ENCODE measurements around the gene CNRIP1.
A peak's percentile ranks its signal among the peaks of the same experiment; 100 is the strongest.

Gene CNRIP1

DNA sequence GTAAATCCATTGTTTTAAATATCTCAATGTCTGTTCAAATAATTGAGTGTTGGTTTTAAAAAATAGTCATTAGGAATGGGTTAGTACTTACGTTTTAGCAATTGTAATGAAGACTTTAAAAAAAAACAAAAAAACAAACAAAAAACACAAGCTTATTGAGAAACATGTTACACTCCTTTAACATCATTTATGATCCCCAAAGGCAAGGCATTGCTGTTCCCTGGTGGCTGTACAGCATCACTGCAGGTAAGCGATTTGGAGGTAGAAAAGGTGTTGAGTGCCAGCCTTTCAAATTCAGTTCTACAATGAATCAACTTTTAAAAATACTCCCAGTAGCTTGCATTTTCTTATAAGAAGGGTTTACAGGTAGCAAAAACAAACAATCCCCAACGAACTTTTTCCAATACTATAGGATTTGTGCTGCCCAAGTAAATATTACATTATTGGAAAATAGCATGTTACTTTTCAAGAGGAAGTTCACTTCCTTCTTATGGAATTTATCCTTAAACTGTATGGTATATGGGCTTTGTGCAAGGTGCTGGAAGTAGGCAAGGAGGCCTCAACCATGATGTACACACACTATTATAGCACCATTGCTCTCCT is 27.5 kb downstream of the CNRIP1 start:
- DNase-seq (ENCODE audit: low read depth) = peak; percentile 36

- no peak for DNase-seq (ENCODE audit: low read depth)
Observed at GRCh38 chr2:68291314-68291713, 28.4 kb downstream of the CNRIP1 start.

DNA sequence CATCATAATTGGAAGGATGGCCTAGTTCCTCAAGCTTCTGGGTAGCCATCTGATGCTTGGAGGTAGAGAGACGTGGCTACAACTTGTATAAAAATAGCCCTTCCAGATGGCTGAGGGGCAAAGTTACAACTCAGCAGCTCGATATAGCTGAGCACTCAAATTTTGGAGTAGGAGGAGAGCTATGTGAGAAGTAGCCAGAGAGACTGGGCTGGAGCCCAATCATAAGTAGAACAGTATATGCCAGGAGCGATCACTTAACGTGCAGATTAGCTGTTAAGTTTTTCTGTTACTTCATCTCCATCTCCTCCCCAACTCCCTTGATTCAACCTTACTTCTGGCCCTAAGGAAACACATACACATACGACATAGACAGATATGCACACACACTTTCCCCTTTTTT is 28.8 kb downstream of the CNRIP1 start:
- no peak for DNase-seq (ENCODE audit: low read depth)

DNA sequence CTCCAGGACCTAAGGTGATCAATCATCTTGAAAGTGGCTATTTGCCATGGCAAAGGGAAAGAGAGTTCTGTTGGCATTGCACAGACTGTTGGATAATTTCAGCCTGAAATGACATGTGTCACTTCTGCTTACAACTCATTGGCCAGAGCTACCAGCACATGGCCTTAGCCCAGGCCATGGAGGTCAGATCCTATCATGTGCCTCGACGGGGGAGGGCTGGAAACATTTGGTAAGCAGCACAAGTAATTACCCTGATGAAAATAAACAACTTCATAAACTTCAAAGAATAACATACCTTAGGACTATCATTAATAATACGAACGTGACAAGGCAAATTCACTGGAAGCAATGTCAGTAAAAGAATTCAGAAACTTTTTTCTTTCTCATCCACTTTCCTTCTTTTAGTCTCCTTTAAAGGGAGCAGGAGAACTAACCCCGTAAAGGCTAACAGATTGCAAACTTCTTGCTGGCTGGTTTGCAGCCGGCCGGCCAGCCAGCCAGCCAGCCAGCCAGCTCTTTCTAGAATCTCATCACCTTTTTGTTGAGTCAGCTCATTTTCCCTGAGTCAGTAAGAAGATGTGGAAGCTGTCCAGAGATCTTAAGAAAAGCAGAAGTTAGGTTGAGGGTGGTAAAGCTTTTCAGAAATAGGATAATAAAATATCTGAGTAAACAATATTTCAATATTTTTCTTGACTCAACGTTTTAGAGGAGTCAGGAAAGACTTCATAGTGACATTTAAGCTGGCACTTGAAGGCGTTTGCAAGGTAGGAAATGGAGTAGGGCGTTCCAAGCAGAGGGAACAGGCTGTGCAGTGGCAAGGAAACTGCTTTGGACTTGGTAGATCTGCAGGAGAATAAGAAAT is 31.9 kb downstream of the CNRIP1 start:
- DNase-seq (ENCODE audit: low read depth) = peak; percentile 57

DNA sequence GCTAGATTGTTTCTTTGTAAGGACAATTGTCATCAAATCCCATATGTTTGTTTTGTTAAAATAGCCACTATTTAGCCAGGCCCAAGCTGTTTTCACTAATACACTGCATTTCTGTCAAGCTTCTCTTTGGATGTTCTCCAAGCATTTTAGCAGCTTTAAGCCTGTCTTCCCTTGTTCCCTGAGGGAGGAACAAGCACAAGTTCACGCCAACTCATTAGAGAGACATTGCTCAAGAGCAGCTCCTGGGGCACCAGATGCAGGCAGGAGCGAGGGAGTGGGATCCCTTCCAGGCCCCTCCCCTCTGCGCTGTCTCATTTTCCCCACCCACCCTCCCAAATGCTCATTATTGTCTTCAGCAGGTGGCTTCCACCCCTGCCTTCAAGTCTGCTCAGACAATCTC is 34.9 kb downstream of the CNRIP1 start:
- peak; percentile 28 for DNase-seq (ENCODE audit: low read depth)

DNA sequence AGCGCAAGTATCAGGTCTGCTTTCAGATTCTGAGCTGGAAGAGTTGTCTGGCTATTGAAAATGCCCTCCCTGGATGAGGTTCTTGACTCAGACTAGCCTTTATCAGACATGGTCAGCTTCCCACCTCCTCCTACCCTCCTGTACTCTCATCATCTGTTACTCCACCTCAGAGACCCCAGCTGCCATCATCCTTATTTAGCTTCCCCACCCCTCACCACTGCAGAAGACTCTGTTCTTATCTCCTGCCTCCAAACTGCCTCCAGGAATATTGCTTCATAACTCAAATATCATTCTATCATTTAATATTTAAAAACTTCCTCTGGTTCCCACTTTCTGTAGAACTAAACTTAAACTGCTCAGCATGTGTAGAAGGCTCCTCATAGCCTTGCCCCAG is 36.3 kb downstream of the CNRIP1 start:
- no peak for DNase-seq (ENCODE audit: low read depth)

DNA sequence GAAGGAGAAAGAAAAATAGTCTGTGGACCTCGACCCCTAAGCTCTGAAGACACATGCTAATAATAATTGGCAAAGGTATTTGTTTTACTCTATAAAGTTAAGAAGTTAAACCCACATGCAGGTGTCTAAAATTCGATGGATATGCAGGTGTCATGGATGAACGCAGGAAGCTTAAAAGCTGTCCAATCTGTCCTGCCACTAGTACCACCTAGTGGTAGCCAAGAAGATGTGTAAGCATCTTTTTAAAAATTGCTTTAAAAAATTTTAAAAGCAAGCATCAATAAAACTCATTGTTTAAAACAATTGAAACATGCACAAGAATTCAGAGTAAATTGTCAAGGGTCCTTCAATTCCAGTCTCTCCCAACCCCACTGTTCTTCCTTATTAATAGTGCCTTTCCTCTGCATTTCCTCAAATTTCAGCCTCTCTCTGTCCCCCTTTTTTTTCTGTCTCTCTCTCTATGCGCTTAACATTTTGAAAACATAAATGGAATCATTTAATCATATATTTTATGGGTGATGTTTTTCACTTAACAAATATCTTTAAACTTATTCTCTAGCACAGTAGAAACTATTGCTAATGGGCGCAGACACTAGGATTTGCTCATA is 36.8 kb downstream of the CNRIP1 start:
- DNase-seq (ENCODE audit: low read depth) = peak; percentile 52

DNA sequence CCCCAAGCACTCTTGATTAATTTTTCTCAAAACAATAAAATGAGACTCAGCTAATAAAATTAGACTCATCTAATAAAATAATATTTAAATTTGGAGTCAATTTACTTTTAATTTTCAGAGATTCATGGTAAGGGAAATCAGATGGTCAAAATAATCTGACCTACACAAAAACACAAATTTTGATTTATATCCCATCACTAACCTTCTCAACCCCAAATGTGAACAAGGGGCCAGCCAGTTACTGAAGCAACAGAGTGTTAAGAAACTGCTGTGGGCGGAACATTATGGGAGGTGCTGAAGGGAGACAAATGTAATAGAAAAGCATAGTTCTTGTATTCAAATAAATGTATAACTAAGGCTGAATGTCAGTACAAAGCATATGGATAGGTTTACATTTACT is 39.0 kb downstream of the CNRIP1 start:
- no peak for DNase-seq (ENCODE audit: low read depth)

DNA sequence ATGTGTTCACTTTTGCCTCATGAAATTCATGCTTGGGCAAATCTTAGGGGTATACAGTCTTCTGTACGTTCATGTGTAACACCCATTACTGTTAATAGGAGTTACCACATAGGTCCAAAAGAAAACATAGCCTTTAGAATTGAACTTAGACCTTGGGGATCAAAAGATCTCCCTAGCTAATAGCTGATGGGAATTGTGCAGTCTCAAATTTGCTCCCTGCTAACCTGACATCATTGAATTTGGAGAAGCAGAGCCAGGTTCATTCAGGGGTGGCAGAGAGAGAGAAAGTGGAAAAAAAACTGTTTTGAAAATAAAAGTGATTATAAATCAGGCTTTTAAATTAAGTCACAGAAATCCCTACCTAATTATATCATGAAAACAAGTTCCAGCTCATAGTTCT is 39.4 kb downstream of the CNRIP1 start:
- no peak for DNase-seq (ENCODE audit: low read depth)

GRCh38 chr2:68279691-68280090 is 40.1 kb downstream of the CNRIP1 start:
- no peak for DNase-seq (ENCODE audit: low read depth)

DNA sequence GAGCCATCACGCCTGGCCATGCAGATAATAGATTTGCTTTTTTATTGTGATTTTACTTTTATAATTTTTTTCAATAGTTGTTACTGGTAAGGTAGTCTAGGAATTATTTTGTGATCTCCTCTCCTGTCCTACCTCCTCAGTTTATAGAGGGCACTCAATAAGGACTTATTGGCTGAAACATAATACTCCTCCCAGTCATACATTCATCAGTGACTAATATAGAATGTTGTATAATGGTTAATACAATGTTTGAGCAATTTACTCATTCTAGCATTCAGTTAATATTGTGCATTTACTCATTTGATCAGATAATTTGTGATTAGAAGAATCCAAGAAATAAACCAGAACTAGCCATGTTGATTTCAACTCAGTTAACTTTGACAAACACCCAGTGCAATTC is 41.6 kb downstream of the CNRIP1 start:
- DNase-seq (ENCODE audit: low read depth) = no peak

GRCh38 chr2:68274022-68274421 is 45.7 kb downstream of the CNRIP1 start:
- no peak for DNase-seq (ENCODE audit: low read depth)

DNA sequence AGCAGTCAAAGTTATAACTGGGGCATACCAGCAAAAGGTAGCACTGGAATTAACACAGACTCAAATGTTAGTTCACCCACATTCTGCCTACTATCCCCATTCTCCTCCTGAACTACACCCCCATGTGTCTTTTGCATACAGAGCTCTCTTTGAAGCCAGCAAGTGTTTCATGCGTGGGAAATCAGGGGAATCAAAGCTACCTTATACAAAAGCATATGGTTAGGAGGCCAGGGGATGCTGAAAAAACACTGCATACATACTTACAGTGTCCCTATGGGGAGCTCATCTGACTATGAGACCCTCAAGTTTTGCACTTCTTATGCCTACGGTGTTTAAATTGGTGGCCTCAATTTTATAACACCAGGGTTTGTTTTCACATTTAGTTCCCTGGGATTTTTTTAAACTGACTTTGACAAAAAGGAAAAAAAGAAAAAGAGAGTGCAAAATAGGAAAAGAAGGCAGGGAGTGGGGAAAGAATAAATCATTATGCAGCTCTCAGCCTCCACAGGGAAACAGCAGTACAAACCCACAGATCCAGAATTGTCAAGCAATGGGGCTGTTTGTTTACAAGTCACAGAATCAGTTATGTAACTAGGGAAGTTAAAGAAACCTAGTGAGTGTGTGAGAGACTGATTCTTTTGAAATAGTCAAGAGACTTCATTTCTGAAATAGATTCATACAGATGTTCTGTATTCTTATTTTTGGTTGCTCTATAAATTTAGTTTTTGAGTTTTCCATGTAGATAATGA is 47.3 kb downstream of the CNRIP1 start:
- no peak for DNase-seq (ENCODE audit: low read depth)

DNA sequence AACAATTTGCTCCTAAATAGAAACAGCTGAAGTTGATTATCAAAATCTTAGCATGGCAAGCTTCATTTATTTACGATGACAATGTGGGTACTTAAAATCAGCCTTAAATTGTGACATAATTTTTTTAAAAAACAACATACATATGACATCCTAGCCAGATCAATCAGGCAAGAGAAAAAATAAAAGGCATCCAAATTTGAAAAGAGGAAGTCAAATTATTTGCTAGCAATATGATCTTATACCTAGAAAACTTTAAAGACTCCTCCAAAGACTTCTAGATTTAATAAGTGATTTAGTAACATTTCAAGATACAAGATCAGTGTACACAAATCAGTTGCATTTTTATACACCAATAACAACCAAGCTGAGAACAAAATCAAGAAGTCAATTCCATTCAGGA is 53.1 kb downstream of the CNRIP1 start:
- no peak for DNase-seq (ENCODE audit: low read depth)

- no peak for DNase-seq (ENCODE audit: low read depth)
Observed at GRCh38 chr2:68263632-68264031, 56.1 kb downstream of the CNRIP1 start.

GRCh38 chr2:68258851-68259250 is 60.9 kb downstream of the CNRIP1 start:
- no peak for DNase-seq (ENCODE audit: low read depth)

GRCh38 chr2:68256093-68256450 is 63.7 kb downstream of the CNRIP1 start:
- DNase-seq (ENCODE audit: low read depth) = no peak

- DNase-seq (ENCODE audit: low read depth) = peak; percentile 37
Observed at GRCh38 chr2:68253219-68254068, 66.3 kb downstream of the CNRIP1 start.

GRCh38 chr2:68252400-68253218 is 67.1 kb downstream of the CNRIP1 start, which contains the start of gene PPP3R1:
Gene PPP3R1, minus strand, starts transcription at chr2:68252532. Its CDS starts 405 bp downstream, at chr2:68252127.
- DNase-seq (ENCODE audit: low read depth) = peak; percentile 93

DNA sequence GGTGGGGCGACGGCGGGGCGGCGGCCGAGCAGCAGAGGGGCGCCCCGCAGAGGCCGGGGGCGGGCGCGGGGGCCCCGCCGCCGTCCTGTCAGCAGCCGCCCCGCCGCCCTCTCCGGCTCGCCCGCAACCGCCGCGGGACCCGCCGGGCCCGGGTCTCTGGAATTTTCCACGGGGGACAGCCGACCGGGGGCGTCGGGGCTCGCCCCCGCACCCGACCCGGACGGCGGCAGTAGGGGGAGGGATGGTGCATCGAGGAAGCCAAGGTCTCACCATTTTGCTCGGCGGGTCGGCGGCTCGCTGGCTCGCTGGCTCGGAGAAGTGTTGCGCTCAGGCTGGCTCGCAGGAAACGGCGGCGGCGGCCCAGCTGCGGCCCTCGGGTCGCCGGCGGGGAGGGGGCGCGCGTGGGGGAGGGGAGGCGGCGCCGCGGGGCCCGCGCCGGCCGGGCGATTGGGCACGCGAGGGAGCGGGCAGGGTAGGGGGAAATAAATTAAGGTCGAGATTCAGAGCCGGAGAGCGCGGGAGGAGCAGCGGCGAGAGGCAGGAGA is 67.8 kb downstream of the CNRIP1 start:
- DNase-seq (ENCODE audit: low read depth) = no peak
